Stimulated activated CD8-positive, alpha-beta memory T cell treated with anti-CD3 and anti-CD28 coated beads, Interleukin-4, amount 100 ng/mL, for 48 hours (primary cell): ENCODE measurements around the gene SERPING1.
A peak's percentile ranks its signal among the peaks of the same experiment; 100 is the strongest.

Experiments used
- DNase-seq: peaks from one replicate; pipeline ENCODE4 v3.0.0-alpha.2; 2020

The SERPING1 gene

GRCh38 chr11:57597461-57597915 lies at the start of gene SERPING1:
Gene SERPING1, plus strand, starts transcription at chr11:57597685. Its CDS starts 586 bp downstream, at chr11:57598271.
- DNase-seq, result no peak

GRCh38 chr11:57547854-57548377 lies 49.6 kb upstream of the SERPING1 start:
- no peak for DNase-seq

GRCh38 chr11:57549983-57550382 lies 47.5 kb upstream of the SERPING1 start:
- DNase-seq, result no peak

DNA sequence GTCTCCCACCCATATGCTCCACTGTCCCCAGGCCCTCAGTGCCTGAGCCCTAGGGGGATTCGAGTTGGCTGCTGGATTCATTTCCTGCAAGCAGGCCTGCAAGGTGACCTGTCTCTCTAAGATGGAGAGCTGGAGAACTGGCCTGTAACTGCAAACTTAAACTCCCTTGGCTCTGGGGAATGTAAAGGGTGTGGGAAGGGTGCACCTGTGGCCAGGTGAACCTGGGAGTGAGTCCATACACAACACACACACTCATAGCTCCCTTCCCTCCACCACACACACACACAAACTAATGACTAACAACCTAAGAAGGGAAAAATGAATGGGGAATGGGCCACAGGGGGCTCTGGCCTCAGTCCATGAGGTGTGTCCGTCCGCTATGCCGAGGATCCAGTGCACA lies 45.5 kb upstream of the SERPING1 start:
- no peak for DNase-seq

GRCh38 chr11:57552479-57552878 lies 45.0 kb upstream of the SERPING1 start:
- no peak for DNase-seq

- no peak for DNase-seq
Measured at GRCh38 chr11:57555393-57555792, 42.1 kb upstream of the SERPING1 start.

DNA sequence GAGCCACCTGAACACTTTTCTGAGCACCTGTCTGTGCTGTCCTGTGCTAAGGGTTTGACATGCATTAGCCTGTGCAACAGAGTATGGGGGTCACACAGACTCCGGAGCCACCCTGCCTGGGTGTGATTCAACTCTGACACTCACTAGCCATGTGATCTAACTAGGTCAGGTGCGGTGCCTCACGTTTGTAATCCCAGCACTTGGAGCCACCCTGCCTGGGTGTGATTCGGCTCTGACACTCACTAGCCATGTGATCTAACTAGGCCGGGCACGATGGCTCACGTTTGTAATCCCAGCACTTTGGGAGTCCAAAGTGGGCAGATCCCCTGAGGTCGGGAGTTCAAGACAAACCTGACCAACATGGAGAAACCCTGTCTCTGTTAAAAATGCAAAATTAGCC lies 41.4 kb upstream of the SERPING1 start:
- no peak for DNase-seq

DNA sequence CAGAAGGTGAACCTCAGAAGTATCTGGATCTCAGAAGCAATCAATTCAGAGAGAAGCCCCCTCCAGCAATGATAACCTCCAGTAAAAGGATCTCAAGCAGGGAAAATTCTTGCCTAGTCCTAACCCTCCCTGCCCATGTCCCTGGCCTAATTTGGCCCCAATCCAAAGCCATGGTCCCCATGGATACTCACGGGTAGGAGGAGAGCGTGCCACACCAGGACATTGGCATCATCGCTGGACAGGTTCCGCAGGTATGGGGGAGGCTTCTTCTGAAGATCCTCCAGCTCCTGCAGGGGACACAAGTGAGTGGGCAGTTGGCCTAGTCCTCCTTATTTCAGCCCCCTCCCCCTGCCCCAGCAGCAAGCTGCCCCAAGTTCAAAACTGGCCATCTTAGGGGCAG lies 37.3 kb upstream of the SERPING1 start:
- no peak for DNase-seq

GRCh38 chr11:57562596-57562995 lies 34.9 kb upstream of the SERPING1 start:
- DNase-seq, result no peak

DNA sequence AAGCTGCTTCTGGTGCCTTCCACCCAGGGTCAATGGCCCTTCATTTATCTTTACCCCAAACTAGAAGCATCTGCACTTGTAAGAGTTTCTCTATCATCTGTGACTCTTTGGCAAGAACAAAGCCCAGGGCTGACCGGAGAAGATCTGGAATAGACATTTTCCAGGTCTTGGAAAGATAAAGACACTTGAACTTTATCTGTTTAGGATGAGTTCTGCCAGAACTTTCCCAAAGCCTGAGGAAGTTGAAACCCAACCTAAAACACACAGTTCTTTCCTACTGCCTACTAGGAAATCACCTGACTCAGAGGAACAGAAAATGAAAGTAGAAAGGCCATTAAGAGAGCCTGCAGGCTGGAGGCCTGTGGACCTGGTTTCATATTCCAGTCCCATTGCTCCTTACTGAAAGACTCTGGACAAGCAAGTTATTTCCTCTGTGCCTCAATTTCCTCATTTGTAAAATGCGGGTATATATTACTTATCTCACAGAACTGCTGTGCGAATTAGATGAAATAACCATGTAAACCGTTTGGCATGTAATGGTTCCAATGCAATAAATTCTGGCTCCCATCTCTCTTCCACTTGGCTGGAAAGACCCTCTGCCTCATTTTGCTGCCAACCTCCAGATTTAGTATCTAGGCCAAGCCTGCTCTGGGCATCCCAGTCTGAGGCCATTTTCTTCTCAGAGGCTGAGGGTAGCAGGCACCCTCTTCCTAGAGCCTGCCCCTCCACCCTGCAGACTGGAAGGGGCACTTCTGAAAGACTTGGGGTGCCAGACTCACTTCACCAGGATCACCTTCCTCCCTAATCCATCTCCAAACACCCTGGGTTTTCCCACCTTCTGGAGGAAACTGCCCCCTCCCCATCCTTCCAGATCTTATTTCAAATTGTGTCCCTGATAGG lies 31.2 kb upstream of the SERPING1 start:
- peak; percentile 40 for DNase-seq

DNA sequence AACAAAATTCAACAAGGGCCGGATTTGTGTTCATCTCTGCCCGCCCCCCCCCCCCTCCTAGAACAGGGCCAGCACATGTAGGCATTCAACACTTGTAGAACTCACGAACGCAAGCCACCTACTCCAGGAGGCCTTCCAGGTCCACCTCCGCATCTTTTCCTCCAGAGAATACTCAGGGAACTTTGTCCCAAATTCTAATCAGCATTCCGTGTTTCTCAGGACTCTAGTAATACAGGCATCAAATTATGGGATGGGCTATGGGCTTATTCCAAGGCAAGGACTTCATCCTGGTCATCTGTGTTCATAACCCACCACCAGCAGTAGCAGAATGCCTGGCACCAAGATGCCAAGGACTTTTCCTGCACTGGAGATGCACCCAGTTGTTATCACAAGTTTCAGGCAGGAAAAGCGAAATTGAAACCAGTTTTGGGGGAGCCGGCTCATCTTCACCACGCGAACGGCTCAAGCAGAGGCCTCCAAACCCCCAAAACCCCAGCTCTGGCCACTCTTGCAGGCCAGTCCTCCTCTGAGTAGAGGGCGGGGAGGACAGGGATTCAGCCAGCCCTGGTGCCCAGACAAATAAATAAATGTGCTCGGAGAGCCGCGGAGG lies 30.5 kb upstream of the SERPING1 start:
- DNase-seq, result no peak

- peak; percentile 76 for DNase-seq
Measured at GRCh38 chr11:57567515-57568329, 29.8 kb upstream of the SERPING1 start, which contains the start of gene UBE2L6. Gene UBE2L6, minus strand, starts transcription at chr11:57567672. Its CDS starts 61 bp downstream, at chr11:57567611.

- peak; percentile 96 for DNase-seq
Measured at GRCh38 chr11:57568330-57568766, 29.1 kb upstream of the SERPING1 start.

DNA sequence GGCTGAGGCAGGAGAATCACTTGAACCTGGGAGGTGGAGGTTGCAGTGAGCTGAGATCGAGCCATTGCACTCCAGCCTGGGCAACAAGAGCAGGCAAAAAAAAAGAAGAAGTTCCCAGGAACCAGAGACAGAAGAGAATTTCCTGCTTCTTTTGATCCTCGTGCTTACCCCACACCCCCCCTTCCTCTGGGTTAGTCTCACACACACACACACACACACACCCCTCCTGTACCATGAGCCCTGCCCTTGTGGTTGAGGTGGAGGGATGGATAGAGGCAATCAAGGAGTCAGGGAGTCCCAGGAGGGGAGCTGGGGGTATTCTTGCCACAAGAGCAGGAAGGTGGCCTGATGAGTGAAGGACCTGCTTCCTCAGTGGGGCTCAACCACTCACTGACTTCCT lies 25.9 kb upstream of the SERPING1 start:
- no peak for DNase-seq

DNA sequence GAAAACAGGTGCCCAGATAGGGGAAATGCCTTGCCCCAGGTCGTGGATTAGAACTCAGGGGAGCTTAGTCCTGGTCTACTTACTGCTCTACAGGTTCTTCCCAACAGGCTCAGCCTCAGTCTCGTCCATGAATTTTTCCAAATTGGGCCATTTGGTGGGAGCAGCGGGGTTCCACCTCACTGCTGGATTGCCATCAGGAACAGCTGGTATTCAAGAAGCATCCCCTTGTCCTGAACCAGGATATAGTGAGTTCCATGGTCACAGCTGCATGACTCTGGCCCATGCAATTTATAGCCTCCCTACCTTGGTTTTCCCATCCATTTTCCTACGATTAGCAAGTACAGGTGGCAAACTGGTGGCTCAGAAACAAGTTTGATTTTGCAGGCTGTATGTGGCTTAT lies 23.4 kb upstream of the SERPING1 start:
- DNase-seq, result no peak

DNA sequence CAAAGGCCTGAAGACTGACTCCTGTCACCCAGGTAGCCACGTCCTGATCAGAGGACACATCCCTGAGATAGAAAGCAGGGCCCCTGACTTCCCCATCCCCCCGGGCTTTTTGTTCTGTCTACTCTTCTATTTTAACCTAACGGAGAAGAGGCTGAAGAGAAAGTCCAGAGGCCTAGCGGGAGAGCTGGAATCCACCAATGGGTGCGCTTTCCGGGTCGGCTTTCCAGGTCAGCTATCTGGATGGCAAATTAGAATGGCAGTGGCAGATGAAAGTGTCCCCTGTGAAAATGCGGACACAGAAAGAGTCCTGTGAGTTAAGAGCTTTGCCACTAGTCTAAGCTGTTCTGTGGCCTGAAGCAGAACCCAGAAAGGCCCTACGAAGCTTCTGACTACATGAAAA lies 13.1 kb upstream of the SERPING1 start:
- no peak for DNase-seq

DNA sequence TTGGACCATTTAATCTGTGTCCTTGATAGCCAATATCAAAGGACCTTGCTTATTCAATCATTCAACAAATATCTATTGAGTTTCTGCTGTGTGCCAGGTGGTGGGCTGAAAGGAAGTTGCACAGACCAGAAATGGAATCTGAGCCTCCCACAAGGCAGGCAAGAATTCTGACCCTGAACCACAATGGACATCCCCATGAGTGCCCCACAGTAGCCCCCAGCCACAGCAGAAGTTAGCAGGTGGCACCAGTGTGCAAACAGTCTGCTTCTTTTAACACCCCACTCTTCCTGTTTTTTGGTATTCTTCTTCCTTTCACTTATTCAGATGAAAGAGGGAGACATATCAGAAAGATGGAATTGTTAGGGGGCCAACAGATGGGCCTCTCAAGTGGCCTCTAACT lies 12.2 kb upstream of the SERPING1 start:
- no peak for DNase-seq

- DNase-seq, result no peak
Measured at GRCh38 chr11:57586711-57587245, 10.7 kb upstream of the SERPING1 start.

- DNase-seq, result no peak
Measured at GRCh38 chr11:57588046-57588710, 9.3 kb upstream of the SERPING1 start.

- DNase-seq, result no peak
Measured at GRCh38 chr11:57596266-57596885, 1.1 kb upstream of the SERPING1 start.
